ENCODE measurements around the gene DPH1.
"Not testable (repeated sequence)": the region's sequence is repeated elsewhere in the genome, so short reads cannot be mapped to it uniquely, and the experiment has no call there.

Gene DPH1

GRCh38 chr17:2008332-2009126 lies 21.4 kb upstream of the DPH1 start:
- no peak for FAIRE-seq

GRCh38 chr17:2009737-2010136 lies 20.2 kb upstream of the DPH1 start:
- FAIRE-seq: no peak

- FAIRE-seq: no peak
Observed at GRCh38 chr17:2011411-2012371, 18.3 kb upstream of the DPH1 start.

GRCh38 chr17:2012499-2012898 lies 17.5 kb upstream of the DPH1 start:
- no peak for FAIRE-seq

- FAIRE-seq: not testable (repeated sequence)
Observed at GRCh38 chr17:2013220-2013993, 16.5 kb upstream of the DPH1 start.

GRCh38 chr17:2013994-2014317 lies 16.0 kb upstream of the DPH1 start:
- FAIRE-seq: no peak

- FAIRE-seq: no peak
Observed at GRCh38 chr17:2015314-2015713, 14.6 kb upstream of the DPH1 start.

- FAIRE-seq: no peak
Observed at GRCh38 chr17:2016494-2016893, 13.5 kb upstream of the DPH1 start.

- FAIRE-seq: no peak
Observed at GRCh38 chr17:2017274-2017941, 12.5 kb upstream of the DPH1 start.

DNA sequence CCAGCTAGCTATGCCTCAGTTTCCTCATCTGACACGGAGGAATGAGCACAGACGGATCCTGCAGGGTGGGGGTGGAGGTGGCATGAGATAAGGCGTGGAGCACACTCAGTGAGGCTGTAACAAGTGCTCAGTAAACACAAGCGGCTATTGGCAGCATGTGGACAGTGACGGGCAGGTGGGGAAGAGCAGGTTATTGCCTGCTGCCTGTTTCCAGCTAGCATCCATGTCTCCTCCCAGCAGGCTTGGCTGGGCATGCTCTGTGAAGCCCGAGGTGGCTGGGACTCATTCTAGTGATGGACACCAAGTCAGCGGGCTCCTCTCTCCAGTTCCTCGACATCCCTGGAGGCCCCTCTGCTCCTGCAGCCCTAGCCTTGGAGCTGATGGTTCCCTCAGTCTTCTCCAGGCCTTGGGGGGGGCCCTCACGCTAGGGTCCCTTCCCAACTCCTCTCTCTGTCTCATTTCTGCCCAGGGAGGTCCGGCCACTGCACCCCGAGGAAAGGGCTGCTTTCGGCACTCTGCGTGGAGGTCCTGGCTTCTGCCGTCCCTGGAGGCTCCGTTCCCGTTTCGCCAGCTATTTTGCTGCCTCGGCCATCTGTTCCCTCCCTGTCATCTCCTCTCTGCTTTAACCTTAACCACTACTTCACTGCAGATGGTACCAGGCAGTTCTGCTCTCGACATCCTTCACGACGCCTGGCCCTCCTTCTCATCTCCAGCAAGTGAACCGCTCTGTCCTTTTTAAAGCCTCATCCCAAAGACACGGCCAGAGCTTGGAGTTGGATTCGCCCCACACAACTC lies 11.0 kb upstream of the DPH1 start:
- no peak for FAIRE-seq

- no peak for FAIRE-seq
Observed at GRCh38 chr17:2019723-2020122, 10.2 kb upstream of the DPH1 start.

DNA sequence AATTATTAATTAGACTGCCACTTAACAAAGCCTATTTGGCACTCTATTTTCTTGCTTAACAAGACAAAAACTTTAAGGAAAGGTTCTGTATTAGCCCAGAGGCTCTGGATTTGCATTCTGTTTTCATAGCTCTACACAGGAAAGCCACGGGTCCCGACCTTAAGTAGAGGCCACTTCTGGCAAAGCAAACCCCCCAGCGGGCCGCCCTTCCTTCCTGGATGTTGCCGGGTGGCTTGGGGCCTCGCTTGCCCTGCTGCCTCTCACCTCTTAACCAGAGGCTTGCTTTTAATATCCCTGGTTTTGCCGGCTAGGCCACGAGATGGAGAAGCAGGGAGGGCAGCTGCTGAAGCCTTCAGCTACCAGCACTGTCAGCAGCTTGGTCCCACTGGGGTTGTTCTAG lies 9.2 kb upstream of the DPH1 start:
- no peak for FAIRE-seq

GRCh38 chr17:2022647-2023240 lies 7.2 kb upstream of the DPH1 start:
- no peak for FAIRE-seq

DNA sequence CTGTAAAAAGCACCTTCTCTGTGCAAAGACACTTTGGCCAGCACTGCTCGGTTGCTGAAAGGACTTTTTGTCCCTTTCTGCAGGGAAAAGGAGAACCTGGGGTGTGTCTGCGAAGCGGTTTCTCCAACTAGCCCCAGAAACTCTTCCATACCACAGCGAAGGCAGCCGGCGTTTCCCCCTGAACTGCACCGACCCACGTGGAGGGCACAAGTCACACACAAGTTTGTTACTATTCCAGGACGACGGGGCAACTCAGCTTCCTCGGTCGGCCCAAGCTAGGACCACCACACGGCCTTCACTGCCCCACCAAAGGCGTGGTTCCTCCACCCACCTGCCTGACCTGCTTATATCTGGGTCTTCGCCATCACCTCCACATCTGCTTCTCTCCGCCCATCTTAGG lies 6.7 kb upstream of the DPH1 start:
- FAIRE-seq: no peak

- FAIRE-seq: no peak
Observed at GRCh38 chr17:2023692-2024571, 6.0 kb upstream of the DPH1 start.

- FAIRE-seq: no peak
Observed at GRCh38 chr17:2024572-2025219, 5.3 kb upstream of the DPH1 start.

DNA sequence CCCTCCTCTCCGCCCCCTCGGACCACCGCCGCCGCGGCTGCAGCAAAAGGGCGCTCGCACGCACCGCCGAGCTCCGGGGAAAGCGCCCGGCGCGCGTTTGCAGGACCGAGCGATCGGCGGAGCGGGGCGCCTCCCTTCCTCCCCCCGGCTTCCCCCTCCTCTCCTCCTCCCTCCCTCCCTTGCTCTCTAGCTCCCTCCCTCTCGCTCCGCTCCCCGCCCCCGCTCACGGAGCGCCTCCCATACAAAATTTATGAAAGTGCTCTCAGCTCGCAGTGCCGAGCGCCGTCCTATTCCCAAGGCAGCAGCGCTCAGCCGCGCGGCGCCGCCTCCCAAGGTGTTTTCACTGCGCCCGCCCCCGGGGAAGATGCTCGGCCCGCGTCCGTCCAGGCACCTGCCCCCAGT lies 4.7 kb upstream of the DPH1 start, which contains the start of gene RTN4RL1:
RTN4RL1 (minus strand) TSS at position 115 of the 402 bp plus-strand sequence. CDS start 469 bp downstream, outside the sequence.
- FAIRE-seq: no peak

GRCh38 chr17:2025622-2026309 lies 4.2 kb upstream of the DPH1 start:
- no peak for FAIRE-seq

Data from endometrium (tissue), 2 donors.